GM12873 (cell line): Measurements from ENCODE around the gene SLC35D2.

Source experiments
- TF ChIP-seq, protein P1 (sequence below): IDR thresholded peaks from 2 replicates; pipeline ENCODE4 v1.5.1; 2012; ENCODE audit warnings: low read depth, mild to moderate bottlenecking, moderate library complexity, low read length, control low read depth; ENCODE audit not compliant: insufficient read depth; ENCODE audit errors: missing control alignments

SLC35D2 gene

GRCh38 chr9:96413302-96414221 is 30.1 kb upstream of the SLC35D2 start:
- TF ChIP-seq, protein P1, sequence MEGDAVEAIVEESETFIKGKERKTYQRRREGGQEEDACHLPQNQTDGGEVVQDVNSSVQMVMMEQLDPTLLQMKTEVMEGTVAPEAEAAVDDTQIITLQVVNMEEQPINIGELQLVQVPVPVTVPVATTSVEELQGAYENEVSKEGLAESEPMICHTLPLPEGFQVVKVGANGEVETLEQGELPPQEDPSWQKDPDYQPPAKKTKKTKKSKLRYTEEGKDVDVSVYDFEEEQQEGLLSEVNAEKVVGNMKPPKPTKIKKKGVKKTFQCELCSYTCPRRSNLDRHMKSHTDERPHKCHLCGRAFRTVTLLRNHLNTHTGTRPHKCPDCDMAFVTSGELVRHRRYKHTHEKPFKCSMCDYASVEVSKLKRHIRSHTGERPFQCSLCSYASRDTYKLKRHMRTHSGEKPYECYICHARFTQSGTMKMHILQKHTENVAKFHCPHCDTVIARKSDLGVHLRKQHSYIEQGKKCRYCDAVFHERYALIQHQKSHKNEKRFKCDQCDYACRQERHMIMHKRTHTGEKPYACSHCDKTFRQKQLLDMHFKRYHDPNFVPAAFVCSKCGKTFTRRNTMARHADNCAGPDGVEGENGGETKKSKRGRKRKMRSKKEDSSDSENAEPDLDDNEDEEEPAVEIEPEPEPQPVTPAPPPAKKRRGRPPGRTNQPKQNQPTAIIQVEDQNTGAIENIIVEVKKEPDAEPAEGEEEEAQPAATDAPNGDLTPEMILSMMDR = no peak

DNA sequence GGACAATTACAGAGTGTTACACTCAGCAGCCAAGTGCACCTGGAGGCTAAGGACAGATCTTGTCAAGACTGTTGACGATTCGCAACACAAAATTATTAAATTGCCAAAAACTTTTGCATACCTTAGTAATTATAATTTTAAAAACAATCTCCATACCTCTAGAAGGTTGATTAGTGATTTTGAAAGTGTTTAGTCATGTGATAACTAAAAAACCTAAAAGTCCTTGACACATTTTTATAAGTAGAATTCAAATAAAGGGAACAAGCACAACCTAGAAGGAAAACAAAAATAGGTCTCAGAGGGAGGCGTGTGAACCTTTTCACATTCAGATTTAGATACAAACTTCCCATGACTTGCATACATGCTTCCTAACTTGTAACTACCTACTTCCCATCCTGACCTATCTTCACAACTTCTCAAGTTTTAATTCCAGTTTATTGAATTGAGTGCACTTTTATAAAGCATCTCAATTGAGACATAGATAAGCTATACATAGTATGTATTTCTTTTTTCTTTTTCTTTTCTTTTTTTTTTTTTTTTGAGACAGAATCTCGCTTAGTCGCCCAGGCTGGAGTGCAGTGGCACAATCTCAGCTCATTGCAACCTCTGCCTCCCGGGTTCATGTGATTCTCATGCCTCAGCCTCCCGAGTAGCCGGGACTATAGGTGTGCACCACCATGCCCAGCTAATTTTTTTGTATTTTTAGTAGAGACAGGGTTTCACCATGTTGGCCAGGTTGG is 28.8 kb upstream of the SLC35D2 start:
- TF ChIP-seq, protein P1 = no peak

GRCh38 chr9:96411129-96411838 is 27.8 kb upstream of the SLC35D2 start:
- TF ChIP-seq, protein P1 = no peak

DNA sequence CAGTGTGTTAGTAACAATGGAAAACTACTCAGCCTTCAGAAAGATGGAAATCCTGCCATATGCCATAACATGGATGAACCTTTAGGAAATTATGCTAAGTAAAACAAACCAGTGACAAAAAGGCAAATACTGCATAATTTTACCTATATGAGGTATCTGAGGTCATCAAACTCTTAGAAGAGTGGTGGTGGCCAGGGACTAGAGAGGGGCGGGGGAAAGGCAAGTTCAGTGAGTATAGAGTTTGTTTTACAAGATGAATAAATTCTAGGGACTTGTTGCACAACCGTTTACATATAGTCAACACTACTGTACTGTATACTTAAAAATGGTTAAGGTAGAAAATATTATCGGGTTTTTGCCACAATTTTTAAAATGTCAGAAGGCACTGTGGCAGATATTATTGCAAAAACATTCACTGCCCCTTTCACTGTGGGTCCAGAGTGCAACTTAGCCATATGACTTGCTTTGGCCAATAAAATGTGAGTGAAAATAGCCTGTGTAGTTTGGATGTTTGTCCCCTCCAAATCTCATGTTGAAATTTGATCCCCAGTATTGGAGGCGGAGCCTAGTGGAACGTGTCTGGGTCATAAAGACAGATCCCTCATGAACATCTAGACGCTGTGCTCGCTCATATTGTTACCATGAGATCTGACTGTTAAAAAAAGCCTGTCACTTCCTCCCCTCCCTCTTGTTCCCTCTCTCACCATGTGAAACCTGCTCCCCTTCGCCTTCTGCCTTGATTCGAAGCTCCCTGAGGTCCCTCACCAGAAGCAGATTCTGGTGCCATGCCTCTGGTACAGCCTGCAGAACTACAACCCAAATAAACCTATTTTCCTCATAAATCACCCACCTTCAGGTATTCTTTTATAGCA is 25.1 kb upstream of the SLC35D2 start:
- TF ChIP-seq, protein P1 = no peak

GRCh38 chr9:96400132-96400910 is 16.8 kb upstream of the SLC35D2 start:
- TF ChIP-seq, protein P1 = no peak

- TF ChIP-seq, protein P1 = no peak
Measured at GRCh38 chr9:96399325-96399633, 15.8 kb upstream of the SLC35D2 start.
